Endodermal cell (in vitro differentiated cells): ENCODE measurements around the gene KBTBD13. TPM values are rescaled to one million over a fixed set of nuclear protein-coding genes. Genes with fewer than 3 reads are reported as not detected.
A peak's percentile ranks its signal among the peaks of the same experiment; 100 is the strongest.

Experiments
- DNase-seq: peaks from one replicate; pipeline ENCODE4 v3.0.0-alpha.2; 2017
- H3K27ac ChIP-seq: 2 replicates; pipeline ENCODE4 v1.5.1; 2013; ENCODE audit warnings: mild to moderate bottlenecking, low read depth, low read length, moderate library complexity
- H3K27me3 ChIP-seq: 2 replicates; pipeline ENCODE4 v1.6.1; 2013; ENCODE audit warnings: mild to moderate bottlenecking, low read length, moderate library complexity; ENCODE audit not compliant: insufficient read depth, control insufficient read depth, poor library complexity, severe bottlenecking
- H3K36me3 ChIP-seq: 2 replicates; pipeline ENCODE4 v1.7.0; 2013; ENCODE audit warnings: mild to moderate bottlenecking, low read length, moderate library complexity; ENCODE audit not compliant: control insufficient read depth, insufficient read depth
- H3K4me1 ChIP-seq: one replicate; pipeline ENCODE4 v1.7.0; 2013; ENCODE audit warnings: low read length; ENCODE audit not compliant: control insufficient read depth, insufficient read depth
- H3K4me3 ChIP-seq: 2 replicates; pipeline ENCODE4 v1.5.1; 2013; ENCODE audit warnings: mild to moderate bottlenecking, low read length, moderate library complexity
- H3K9ac ChIP-seq: 2 replicates; pipeline ENCODE4 v1.6.1; 2013; ENCODE audit warnings: mild to moderate bottlenecking, low read length, moderate library complexity; ENCODE audit not compliant: poor library complexity, severe bottlenecking; ENCODE audit errors: extremely low read depth
- H3K9me3 ChIP-seq: 2 replicates; pipeline ENCODE4 v1.6.1; 2013; ENCODE audit warnings: mild to moderate bottlenecking, low read length, moderate library complexity; ENCODE audit not compliant: control insufficient read depth
- H3K27ac Mint-ChIP-seq: 2 replicates; pipeline ENCODE4 v1.8.0; 2020; ENCODE audit warnings: mixed read lengths
- H3K27me3 Mint-ChIP-seq: 2 replicates; pipeline ENCODE4 v1.8.0; 2021; ENCODE audit warnings: mild to moderate bottlenecking, mixed read lengths; ENCODE audit not compliant: insufficient read depth
- H3K36me3 Mint-ChIP-seq: 2 replicates; pipeline ENCODE4 v1.8.0; 2020; ENCODE audit warnings: low read depth, mixed read lengths
- H3K4me1 Mint-ChIP-seq: 2 replicates; pipeline ENCODE4 v1.8.0; 2020; ENCODE audit warnings: mixed read lengths
- H3K4me3 Mint-ChIP-seq: 2 replicates; pipeline ENCODE4 v1.8.0; 2020; ENCODE audit warnings: mild to moderate bottlenecking, moderate library complexity, mixed read lengths
- H3K9me3 Mint-ChIP-seq: 2 replicates; pipeline ENCODE4 v1.8.0; 2020; ENCODE audit warnings: mild to moderate bottlenecking, mixed read lengths
- CTCF ChIP-seq: fragments of 200-600 bp; sonication (generic); conservative IDR thresholded peaks from 2 replicates; pipeline ENCODE4 v1.5.0; 2021; ENCODE audit warnings: antibody characterized with exemption, mild to moderate bottlenecking
- WGBS, 2 experiments: methylation state at CpG; one replicate each; pipeline versions ENCODE4 v1.1.5 to v1.1.7; 2013; ENCODE audit warnings: missing lambda C conversion rate in 2 of 2, mixed read lengths in 1 of 2; ENCODE audit not compliant: insufficient coverage in 1 of 2, insufficient read length in 1 of 2; 5-methylcytosine and 5-hydroxymethylcytosine counted together
- total RNA-seq, 2 donors: library from RNA; stranded (reverse); fragmentation: NEBNext Ultra II Directional in 1 of 2; extraction: Animal tissue kit (Norgen Biotek cat#: 25700) in 1 of 2; gene quantifications; 2 replicates in 1 of 2; 3 replicates in 1 of 2; pipeline ENCODE4 v1.2.1, GENCODE V29; 2021

KBTBD13 gene
- total RNA-seq, 2 donors from 2014 or later, result not detected

- Mint-ChIP-seq H3K36me3 (no peaks in the 10 kb centered on the region), H3K27ac (no peak overlapping the region), H3K9me3 (no peaks in the 10 kb centered on the region), H3K4me3 (no peak overlapping the region), H3K4me1 (peaks cover 73% of the 10 kb centered on the region), H3K27me3 (peaks cover 36% of the 10 kb centered on the region)
- TF ChIP-seq CTCF, result peak; percentile 79
- no peaks in the 10 kb centered on the region for H3K9me3 ChIP-seq
- 91 to 97% methylated on average over 3 to 6 of the region's 6 CpGs for WGBS, 2 experiments
- no peak overlapping the region for H3K9ac ChIP-seq
- DNase-seq, result peak; percentile 89
- H3K4me3 ChIP-seq, result no peak overlapping the region
- no peaks in the 10 kb centered on the region for H3K36me3 ChIP-seq
- peaks cover 40% of the 10 kb centered on the region for H3K4me1 ChIP-seq
- no peaks in the 10 kb centered on the region for H3K27me3 ChIP-seq
- no peak overlapping the region for H3K27ac ChIP-seq
Observed at GRCh38 chr15:65085990-65086679, 9.6 kb downstream of the KBTBD13 start.

- no peaks in the 10 kb centered on the region for H3K9me3 Mint-ChIP-seq
- peaks cover 40% of the 10 kb centered on the region for H3K4me1 ChIP-seq
Observed at GRCh38 chr15:65086680-65087111, 10.2 kb downstream of the KBTBD13 start.

GRCh38 chr15:65087411-65087810, 10.9 kb downstream of the KBTBD13 start:
- Mint-ChIP-seq H3K27ac (peak overlapping the region; percentile 39), H3K36me3 (no peaks in the 10 kb centered on the region), H3K9me3 (no peaks in the 10 kb centered on the region), H3K27me3 (peaks cover 23% of the 10 kb centered on the region), H3K4me1 (peaks cover 65% of the 10 kb centered on the region), H3K4me3 (no peak overlapping the region)
- H3K9ac ChIP-seq, result no peak overlapping the region
- H3K36me3 ChIP-seq, result no peaks in the 10 kb centered on the region
- H3K4me3 ChIP-seq, result no peak overlapping the region
- no peak for TF ChIP-seq CTCF
- H3K27me3 ChIP-seq, result no peaks in the 10 kb centered on the region
- 86 to 91% methylated on average over 2 to 3 of the region's 3 CpGs for WGBS, 2 experiments
- H3K9me3 ChIP-seq, result no peaks in the 10 kb centered on the region
- H3K27ac ChIP-seq, result no peak overlapping the region
- peaks cover 35% of the 10 kb centered on the region for H3K4me1 ChIP-seq
- no peak for DNase-seq

More at GRCh38 chr15:65086680-65087111, 10.2 kb downstream of the KBTBD13 start:
- Histone ChIP-seq H3K27me3 (no peaks in the 10 kb centered on the region), H3K36me3 (no peaks in the 10 kb centered on the region), H3K4me3 (no peak overlapping the region), H3K9ac (no peak overlapping the region), H3K9me3 (no peaks in the 10 kb centered on the region), H3K27ac (no peak overlapping the region)
- H3K36me3 Mint-ChIP-seq, result no peaks in the 10 kb centered on the region
- WGBS, 2 experiments, result 70 to 86% methylated on average over 6 of the region's 6 CpGs
- peaks cover 70% of the 10 kb centered on the region for H3K4me1 Mint-ChIP-seq
- no peak for DNase-seq
- H3K27ac Mint-ChIP-seq, result no peak overlapping the region
- peaks cover 30% of the 10 kb centered on the region for H3K27me3 Mint-ChIP-seq
- H3K4me3 Mint-ChIP-seq, result no peak overlapping the region
- peak; percentile 43 for TF ChIP-seq CTCF
